ENCODE measurements around the gene CSF1R. TPM values are rescaled to one million over a fixed set of nuclear protein-coding genes. Genes with fewer than 3 reads are reported as not detected.

The CSF1R gene
- total RNA-seq, 3 donors from 2014 or later (not counting 1 experiment from before 2014, with no cell fraction given): 4.9 to 39.0 (median 7.8) TPM

- ATAC-seq (no peak), DNase-seq (no peak)
- H3K4me3 Mint-ChIP-seq: no peak overlapping the region
- no peak for TF ChIP-seq CTCF (IDR thresholded peaks at IDR 0.05)
- Histone ChIP-seq H3K36me3 (ENCODE audit: control insufficient read depth, insufficient read depth, low read length) (no peaks in the 10 kb centered on the region), H3K9me3 (ENCODE audit: control insufficient read depth, insufficient read depth, low read length) (no peaks in the 10 kb centered on the region), H3K4me3 (ENCODE audit: low read length) (no peak overlapping the region), H3K27me3 (ENCODE audit: control insufficient read depth, insufficient read depth, low read length) (no peaks in the 10 kb centered on the region), H3K4me1 (ENCODE audit: control insufficient read depth, insufficient read depth, low read length) (peaks cover 11% of the 10 kb centered on the region), H3K27ac (ENCODE audit: low read length) (no peak overlapping the region)
- 92% methylated on average over 7 of the region's 8 CpGs for WGBS (ENCODE audit: insufficient coverage)
- H3K27me3 Mint-ChIP-seq (ENCODE audit: low read depth in 2 of 2): peaks cover 0 to 9% of the 10 kb centered on the region in 2 donors
- no peaks in the 10 kb centered on the region for H3K36me3 Mint-ChIP-seq
- H3K4me1 Mint-ChIP-seq: peaks cover 12 to 15% of the 10 kb centered on the region in 2 donors
- no peak overlapping the region for H3K27ac Mint-ChIP-seq
- no peaks in the 10 kb centered on the region for H3K9me3 Mint-ChIP-seq
- intact Hi-C loops (cut with micrococcal nuclease): no loop called here
Measured at GRCh38 chr5:150114773-150115408, 28.5 kb upstream of the CSF1R start.

GRCh38 chr5:150114102-150114641, 27.8 kb upstream of the CSF1R start:
- Mint-ChIP-seq H3K27ac (no peak overlapping the region), H3K9me3 (no peaks in the 10 kb centered on the region), H3K4me3 (no peak overlapping the region), H3K27me3 (ENCODE audit: low read depth in 2 of 2) (peaks cover 0 to 10% of the 10 kb centered on the region in 2 donors), H3K4me1 (peaks cover 12 to 15% of the 10 kb centered on the region in 2 donors), H3K36me3 (no peaks in the 10 kb centered on the region)
- ATAC-seq: no peak
- no peaks in the 10 kb centered on the region for H3K9me3 ChIP-seq (ENCODE audit: control insufficient read depth, insufficient read depth, low read length)
- H3K4me3 ChIP-seq (ENCODE audit: low read length): no peak overlapping the region
- no peak for TF ChIP-seq CTCF (IDR thresholded peaks at IDR 0.05)
- intact Hi-C loops (cut with micrococcal nuclease): no loop called here
- WGBS (ENCODE audit: insufficient coverage): 87% methylated on average over 11 of the region's 12 CpGs
- H3K27ac ChIP-seq (ENCODE audit: low read length): no peak overlapping the region
- no peaks in the 10 kb centered on the region for H3K36me3 ChIP-seq (ENCODE audit: control insufficient read depth, insufficient read depth, low read length)
- H3K4me1 ChIP-seq (ENCODE audit: control insufficient read depth, insufficient read depth, low read length): peaks cover 11% of the 10 kb centered on the region
- no peaks in the 10 kb centered on the region for H3K27me3 ChIP-seq (ENCODE audit: control insufficient read depth, insufficient read depth, low read length)
- DNase-seq: no peak

GRCh38 chr5:150113047-150113744, 26.8 kb upstream of the CSF1R start:
- Mint-ChIP-seq H3K4me3 (no peak overlapping the region), H3K27ac (peak overlapping the region in 1 of 2 donors; percentile 19), H3K27me3 (ENCODE audit: low read depth in 2 of 2) (peaks cover 0 to 11% of the 10 kb centered on the region in 2 donors), H3K9me3 (no peaks in the 10 kb centered on the region), H3K4me1 (peaks cover 12 to 15% of the 10 kb centered on the region in 2 donors), H3K36me3 (no peaks in the 10 kb centered on the region)
- peaks cover 11% of the 10 kb centered on the region for H3K4me1 ChIP-seq (ENCODE audit: control insufficient read depth, insufficient read depth, low read length)
- H3K9me3 ChIP-seq (ENCODE audit: control insufficient read depth, insufficient read depth, low read length): no peaks in the 10 kb centered on the region
- TF ChIP-seq CTCF (IDR thresholded peaks at IDR 0.05): no peak
- H3K36me3 ChIP-seq (ENCODE audit: control insufficient read depth, insufficient read depth, low read length): no peaks in the 10 kb centered on the region
- DNase-seq: no peak
- no peak for ATAC-seq
- intact Hi-C loops (cut with micrococcal nuclease): no loop called here
- no peaks in the 10 kb centered on the region for H3K27me3 ChIP-seq (ENCODE audit: control insufficient read depth, insufficient read depth, low read length)
- 69% methylated on average over 18 of the region's 18 CpGs for WGBS (ENCODE audit: insufficient coverage)
- H3K27ac ChIP-seq (ENCODE audit: low read length): no peak overlapping the region
- no peak overlapping the region for H3K4me3 ChIP-seq (ENCODE audit: low read length)
